GM21737 (cell line): ENCODE measurements around the gene TNPO2.

Source experiments
- ATAC-seq: cut with Tn5 transposase; IDR thresholded peaks from one replicate; pipeline ENCODE4 v1.9.1; 2021; ENCODE audit warnings: mild to moderate bottlenecking, moderate library complexity; ENCODE audit not compliant: unreplicated experiment

The TNPO2 gene

DNA sequence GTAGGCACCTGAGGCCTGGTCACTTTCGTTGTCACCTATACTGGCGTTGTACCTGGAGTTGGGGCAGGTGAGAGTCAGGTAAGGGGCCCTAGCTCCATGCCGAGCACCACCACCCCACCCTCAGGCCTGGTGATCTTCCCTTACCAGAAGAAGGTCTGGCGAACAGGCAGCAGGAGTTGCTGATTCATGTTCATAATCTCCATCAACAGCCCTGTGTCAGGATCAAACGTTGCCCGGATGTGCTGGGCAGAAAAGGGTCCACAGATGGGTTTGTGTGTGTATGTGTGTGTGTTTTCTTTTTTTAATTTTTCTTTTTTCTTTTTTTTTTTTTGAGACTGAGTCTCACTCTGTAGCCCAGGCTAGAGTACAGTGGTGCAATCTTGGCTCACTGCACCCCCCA lies 71.5 kb downstream of the TNPO2 start:
- no peak for ATAC-seq

- ATAC-seq, result no peak
Measured at GRCh38 chr19:12649941-12650340, 73.8 kb downstream of the TNPO2 start.
